Stimulated activated CD4-positive, alpha-beta T cell treated with anti-CD3 and anti-CD28 coated beads, Interleukin-4, amount 100 ng/mL, for 24 hours (primary cell): ENCODE results near the gene COL4A2.
"Not testable (repeated sequence)": the region's sequence is repeated elsewhere in the genome, so short reads cannot be mapped to it uniquely, and the experiment has no call there.

Source experiments
- DNase-seq: peaks from one replicate; pipeline ENCODE4 v3.0.0-alpha.2; 2020

Gene COL4A2

DNA sequence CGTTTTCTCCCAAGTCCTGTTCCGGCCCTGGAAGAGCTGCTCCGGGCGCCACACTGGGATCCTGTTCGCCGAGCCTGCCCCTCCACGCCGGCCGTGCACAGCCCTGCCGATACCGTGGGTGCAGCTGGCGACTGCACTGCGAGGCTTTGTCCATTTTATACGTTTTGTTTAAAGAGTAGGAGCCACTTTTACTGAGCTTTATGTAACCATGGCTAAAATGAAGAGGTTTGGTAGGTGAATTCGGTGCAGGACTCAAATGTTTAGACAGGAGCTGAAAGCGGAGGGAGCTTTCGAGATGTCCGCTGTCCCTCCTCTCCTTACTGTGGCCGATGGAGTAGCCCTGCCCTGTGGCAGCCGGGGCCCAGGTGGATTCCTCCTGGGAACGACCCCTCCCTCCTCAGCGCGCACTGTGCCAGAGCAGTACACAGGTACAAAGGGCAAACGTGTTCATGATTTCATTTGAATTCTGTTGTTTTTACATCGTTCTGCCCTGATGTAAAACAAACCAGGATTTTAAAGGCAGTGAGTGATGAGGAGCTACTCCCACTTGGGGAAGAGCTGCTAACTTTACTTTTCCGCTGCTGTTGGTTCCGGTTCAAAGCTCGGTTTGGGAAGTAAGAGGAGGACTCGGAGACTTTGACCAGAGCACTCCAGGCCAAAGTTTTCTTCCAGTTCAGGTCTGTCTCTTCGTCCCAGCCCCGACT lies 1.7 kb downstream of the COL4A2 start:
- DNase-seq, result no peak

DNA sequence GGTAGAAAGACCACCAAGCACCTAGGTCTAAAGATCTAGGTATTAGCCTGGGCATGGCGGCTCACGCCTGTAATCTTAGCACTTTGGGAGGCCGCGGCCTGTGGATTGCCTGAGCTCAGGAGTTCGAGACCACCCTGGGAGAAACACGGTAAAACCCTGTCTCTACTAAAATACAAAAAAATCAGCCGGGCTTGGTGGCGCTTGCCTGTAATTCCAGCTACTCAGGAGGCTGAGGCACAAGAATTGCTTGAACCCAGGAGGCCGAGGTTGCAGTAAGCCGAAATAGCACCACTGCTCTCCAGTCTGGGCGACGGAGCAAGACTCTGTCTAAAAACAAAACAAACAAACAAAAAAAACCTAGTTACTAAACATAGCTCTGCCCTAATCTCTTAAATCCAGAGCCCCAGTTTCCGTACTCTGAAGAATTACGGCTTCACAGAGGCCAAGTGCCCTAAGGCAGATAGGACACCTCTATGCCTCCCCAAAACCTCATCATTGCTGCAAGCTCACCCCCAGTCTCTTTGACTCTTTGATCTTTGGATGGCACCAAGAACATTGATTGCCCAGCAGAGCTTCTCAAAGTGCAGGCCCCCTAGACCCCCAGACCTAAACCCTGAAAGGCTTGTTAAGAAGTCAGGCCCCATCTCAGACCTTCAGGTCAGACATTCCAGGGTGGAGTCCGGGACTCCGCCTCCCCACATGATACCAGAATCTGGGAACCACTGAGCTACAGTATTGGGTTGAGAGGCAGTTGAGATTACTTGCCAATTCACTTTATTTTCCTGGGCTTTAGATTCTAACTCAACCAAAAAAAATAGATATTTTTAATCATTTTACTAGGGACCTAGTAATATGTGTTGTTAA lies 2.8 kb downstream of the COL4A2 start:
- DNase-seq, result no peak

DNA sequence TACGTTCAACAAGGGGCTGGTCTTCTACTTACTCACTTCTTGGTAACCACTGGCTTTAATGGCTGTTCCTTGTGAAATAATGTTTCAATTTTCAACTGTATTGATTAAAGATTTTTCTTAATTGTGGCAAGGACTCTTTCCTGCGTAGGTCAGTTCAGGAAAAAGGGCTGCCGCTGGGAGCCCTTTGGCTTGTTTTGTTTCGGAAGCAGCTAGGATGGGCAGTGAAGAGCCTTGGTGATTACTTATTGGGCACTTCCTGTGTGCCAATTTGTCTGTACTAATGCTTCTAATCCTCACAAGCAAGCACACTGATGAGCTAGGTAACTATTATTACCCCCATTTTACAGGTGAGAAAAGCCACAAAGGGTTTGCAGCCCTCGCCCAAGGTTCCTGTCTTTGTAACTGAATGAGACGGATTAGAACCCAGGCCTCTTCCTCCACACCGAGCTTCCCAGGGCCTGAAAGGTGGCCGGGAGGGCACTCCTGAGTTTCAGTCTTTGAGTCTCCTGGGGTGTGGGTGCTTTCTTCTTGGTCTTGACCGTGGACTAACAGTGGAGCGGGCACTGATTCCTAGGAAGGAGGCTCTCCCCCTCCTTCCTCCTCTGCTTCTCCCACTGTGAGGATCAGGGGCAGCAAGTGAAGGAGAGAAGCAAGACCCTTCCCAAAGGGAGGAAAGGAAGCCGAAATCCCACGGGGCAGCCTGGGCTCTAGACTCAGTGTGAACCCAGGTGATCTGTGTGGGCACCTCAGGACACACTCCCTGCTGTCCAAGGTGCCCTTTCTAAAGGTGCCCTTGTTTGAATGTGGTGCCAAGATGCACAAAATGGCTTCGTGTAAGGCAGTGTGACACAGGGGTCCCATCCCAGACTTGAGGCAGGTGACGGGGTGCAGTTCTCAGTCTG lies 3.7 kb downstream of the COL4A2 start:
- DNase-seq, result no peak

DNA sequence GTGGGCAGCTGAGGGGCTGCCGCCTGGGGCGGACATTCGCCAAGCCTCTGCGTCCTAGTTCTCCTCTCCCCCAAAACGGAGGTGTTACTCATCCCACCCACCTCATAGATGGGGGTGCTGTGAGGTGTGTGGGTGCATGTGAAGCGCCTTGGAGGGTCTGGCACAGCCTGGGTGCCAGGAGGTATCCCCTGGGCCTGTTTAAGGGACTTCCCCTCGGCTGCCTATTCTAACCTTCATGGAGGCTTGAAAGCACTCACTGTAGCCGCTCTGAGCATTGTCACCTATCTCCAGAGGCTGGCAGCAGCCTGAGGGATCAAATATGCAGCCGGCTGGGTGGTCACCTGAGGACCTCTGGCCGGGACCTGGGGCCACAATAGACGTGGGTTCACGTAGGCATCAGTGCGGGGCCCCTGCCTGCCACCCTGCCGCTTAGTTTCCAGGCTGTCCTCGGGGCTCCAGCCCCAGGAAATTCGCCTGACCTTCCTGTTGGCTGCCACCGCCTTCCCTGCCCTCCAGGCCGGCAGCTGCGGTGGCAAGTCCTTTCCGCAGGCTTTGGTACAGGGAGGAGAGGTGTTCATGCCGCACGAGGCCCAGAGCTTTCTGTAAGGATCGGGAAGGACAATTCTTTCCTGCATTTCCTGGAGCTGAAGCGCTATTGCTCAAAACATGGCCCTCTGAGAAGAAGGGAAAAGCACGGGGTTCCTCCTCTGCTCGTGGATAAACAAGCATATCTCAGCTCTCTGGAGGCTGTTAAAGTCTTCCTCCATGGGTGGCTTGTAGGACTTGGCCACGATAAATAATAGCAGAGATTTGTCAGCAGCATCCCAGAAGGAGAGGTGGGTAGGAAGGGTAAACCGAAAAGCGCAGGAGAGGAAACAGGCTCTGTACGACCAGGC lies 4.6 kb downstream of the COL4A2 start:
- DNase-seq, result no peak

DNA sequence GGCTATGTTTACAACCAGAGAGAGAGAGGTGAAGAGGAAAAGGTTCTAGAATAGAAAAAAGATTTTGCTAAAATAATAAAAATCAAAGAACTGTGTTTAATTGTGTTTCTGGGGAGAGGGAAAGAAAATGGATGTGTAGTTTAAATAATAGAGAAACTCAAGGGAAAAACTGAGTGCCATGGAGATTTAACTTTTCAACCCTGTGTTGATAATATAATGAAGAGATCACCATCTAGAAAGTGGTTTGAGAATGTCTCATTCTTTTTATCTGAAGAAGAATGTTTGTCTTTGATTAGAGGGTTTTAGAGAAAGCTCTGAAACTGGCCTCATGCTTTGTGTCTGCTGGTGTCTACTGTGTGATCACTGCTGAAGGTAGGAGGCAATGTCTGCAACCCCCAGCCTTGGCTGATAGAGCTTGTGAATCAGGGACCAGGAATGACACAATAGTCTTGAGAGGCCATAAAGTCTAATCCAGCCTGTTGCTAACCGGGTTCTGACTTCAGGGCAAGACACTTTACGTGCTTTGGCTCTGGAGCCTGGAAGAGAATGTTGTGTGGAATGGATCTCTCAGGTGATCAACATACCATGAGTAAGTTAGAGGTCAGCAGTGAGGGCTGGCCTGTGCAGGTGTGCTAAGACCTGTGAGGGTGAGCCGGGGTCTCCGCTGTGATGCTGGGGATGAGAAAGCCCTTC lies 5.4 kb downstream of the COL4A2 start:
- DNase-seq, result no peak

DNA sequence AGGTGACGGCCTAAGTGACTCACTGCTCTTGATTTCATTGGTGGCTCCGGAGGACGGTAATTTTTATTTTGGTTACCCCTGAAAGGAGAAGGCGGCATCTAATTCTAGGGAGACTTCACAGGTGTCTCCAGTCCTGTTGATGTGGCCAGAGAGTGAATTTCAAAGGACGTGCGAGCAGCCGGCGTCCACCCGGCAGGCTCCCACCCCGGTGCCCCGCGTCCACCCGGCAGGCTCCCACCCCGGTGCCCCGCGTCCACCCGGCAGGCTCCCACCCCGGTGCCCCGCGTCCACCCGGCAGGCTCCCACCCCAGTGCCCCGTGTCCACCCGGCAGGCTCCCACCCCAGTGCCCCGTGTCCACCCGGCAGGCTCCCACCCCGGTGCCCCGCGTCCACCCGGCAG lies 6.2 kb downstream of the COL4A2 start:
- DNase-seq, result not testable (repeated sequence)

DNA sequence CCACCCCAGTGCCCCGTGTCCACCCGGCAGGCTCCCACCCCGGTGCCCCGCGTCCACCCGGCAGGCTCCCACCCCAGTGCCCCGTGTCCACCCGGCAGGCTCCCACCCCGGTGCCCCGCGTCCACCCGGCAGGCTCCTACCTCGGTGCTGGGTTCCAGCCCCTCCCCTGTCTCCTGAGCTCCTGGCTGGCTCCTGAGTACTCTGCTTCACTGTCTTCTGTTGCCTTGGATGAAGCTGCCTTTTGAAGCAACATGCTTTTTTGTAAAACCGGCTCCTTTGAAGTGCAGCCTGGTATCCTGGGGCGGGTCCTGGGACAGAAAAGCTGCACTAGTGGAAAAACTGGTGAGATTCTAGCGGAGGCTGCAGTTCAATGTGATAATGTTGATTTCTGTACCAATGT lies 6.6 kb downstream of the COL4A2 start:
- not testable (repeated sequence) for DNase-seq

DNA sequence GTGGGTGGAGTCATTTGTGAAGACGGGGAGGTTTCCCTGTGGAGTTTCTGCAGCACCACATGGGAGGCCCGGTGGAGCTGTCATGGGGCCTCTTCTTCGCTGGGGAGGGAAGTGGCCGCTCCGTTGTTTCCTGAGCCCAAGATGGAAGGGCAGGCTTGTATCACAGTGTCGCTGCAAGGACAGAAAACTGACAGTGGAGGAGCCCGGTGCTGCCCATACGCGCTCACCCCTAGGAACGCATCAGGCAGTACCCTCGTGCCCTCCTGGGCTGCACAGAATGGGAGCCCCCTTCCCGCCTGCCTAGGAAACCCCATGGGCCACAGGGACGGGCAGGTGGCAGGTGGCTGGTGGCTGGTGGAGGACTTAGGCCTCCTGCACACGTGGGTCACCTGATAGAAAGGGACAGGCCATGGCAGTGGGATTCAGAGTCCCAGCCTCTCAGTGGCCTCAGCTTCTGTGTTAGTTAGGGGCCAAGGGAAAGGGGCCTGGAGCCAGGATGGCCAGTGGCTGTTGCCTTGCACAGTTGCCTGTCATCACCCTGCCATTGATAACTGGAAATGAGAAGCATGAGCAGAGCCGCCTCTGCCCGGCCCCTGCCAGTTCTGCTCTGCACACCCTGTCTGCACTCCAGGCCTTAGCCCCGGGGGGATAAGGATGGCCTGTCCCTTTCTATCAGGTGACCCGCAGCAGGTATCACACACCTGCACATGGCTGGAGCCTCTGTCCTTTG lies 7.6 kb downstream of the COL4A2 start:
- no peak for DNase-seq

DNA sequence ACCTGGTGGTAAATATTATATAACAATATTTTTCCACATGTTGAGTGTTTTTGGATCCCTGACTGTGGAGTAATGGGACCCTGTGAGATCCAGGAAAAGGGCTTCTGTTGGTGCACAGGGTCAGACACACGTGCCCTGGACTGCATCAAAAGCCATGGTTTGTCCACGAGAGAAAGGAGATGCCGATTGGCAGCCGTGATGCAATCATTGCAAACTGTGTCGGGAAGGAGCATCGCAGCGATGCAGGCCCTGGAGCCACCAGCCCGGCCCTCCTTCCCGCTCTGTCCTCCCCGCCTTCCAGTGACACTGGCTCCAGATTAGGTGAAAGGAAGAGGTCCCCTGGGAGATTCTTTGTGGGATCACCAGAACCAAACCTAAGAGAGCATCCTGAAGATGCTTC lies 9.1 kb downstream of the COL4A2 start:
- no peak for DNase-seq

DNA sequence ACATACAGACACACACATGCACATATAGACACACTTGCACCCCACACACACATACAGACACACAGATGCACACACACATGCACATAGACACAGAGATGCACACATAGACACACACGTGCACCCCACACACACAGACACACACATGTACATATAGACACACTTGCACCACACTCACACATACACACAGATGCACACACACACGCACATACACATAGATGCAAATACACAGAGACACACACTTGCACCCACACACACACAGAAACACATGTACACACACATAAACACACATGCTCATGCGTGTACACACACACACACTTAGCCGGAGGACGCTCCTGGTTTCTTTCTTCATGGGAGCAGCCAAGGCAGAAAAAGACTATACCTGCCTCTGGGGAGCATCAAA lies 10.0 kb downstream of the COL4A2 start:
- DNase-seq, result no peak

DNA sequence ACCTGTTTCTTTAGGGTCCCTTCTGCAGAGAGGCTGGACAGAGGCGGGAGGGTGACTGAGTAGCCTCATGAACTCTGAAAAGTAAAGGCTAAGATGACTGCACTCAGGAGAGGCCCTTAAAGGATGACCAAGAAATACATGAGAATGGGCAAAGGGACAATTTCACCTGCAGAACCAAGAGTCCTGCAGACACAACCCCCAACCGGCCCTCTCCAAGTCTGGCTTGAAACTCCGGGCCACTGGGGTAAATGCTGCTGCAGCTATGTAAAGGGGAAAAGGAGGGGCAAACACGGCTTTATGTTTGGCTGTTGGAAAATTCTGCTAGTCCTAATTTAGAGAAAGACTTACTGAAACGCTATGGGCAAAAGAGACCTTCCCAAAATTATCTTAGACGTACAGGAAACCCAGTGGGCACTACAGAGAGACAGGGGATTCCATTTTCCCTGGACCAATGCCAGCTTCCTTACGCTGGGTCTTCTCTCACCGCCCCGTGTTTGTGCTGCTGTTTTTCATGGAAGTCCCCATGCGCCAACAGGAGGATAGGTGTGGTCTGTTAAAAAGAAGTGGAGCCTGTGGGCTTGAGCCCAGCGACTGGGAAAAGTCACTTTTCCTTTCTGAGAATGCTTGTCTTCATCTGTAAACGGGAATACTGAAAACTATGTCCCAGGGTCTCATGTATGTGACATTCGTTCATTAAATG lies 10.6 kb downstream of the COL4A2 start:
- no peak for DNase-seq

DNA sequence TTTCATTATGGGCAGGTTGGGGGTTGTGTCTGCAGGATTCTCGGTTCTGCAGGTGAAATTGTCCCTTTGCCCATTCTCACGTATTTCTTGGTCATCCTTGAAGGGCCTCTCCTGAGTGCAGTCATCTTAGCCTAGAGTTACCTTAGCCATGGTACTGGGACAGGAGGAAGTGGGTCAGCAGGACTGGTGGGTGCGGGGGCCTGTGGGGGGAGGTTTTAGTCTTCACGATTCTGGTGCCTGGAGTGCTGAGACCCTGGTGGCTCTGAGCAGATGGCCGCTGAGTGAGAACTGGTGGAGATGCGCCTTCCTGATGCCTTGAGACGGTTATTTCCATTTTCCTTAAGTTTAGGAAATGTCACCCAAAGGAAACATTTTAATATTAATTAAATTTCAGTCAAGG lies 11.8 kb downstream of the COL4A2 start:
- no peak for DNase-seq

DNA sequence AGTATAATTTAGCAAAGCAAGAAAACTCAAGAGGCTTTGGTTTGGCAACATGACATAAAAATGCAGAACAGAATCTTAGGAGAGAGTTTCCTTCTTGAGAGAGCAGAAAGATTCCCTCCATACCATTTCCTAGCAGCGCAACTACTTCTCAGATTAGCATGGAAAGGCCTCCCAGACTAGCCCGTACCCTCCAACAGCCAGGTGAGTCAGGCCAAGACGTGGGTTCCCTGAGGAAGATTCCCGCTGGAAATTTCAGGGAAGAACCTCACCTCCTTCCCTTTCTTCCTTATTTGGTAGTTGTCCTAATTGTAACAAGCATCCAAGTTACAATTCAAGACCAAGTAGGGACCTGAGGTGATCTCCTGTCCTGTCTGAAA lies 12.3 kb downstream of the COL4A2 start:
- DNase-seq, result no peak

DNA sequence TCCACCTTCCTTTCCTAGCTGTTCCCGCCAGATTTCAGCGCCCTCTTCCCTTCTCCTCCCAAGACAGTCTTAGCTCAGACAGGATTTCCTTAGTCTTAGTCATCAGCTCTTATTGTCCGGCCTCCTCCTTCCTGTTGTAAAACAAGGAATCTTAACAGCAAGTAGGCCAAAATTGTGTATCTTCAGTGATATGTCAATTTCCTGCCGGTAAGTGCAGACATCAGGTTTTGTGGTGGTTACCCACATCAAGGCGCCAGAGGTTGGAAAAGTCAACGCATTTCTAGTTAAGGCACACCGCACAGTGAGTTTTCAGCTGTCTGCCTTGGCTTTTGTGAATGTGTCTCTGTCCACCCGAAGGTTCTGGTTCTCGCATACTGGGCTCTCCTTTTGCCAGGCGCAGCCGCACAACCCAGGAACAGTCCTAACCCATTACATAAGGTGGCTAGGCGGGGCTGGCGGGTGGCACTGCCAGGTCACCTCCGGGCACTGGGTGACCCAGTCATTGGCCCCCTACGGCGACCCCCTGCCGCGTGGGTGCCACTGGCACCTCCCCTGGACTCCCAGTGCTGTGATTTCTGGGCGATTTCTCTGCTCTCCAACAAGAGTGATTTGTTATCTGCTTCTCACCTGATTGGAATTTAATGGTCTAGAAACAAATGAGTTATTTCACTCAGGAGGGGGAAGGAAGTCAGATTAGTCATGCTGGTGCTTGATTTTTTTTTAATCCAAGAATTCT lies 12.9 kb downstream of the COL4A2 start:
- DNase-seq, result peak; percentile 6

DNA sequence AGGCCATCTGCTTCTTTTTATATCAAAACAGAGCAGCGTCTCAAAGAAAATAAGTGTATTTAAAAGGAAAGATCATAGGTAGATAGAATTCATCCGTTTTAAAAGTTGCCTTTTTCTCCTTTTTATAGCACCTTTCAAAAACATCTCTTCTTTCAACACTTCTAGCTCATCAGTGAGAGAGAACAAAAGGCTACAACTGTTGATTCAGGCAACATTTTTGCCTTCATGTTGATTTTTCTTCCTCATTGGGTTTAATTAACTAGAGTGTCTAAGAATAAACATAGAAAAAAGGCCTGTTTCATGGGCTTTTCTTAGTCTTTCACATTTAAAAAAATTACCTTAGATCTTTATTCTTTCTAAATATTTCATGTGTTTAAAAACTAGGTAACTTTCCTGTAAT lies 13.6 kb downstream of the COL4A2 start:
- DNase-seq, result no peak

DNA sequence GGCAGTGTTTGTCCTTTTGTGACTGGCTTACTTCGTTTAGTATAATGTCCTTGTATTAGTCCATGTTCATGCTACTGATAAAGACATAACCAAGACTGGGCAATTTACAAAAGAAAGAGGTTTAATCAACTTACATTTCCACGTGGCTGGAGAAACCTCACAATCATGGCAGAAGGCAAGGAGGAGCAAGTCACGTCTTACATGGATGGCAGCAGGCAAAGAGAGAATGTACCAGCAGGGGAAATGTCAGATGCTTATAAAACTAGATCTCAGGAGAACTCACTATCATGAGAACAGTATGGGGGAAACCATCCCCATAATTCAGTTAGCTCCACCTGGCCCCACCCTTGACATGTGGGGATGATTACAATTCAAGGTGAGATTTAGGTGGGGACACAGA lies 14.5 kb downstream of the COL4A2 start:
- DNase-seq, result not testable (repeated sequence)

DNA sequence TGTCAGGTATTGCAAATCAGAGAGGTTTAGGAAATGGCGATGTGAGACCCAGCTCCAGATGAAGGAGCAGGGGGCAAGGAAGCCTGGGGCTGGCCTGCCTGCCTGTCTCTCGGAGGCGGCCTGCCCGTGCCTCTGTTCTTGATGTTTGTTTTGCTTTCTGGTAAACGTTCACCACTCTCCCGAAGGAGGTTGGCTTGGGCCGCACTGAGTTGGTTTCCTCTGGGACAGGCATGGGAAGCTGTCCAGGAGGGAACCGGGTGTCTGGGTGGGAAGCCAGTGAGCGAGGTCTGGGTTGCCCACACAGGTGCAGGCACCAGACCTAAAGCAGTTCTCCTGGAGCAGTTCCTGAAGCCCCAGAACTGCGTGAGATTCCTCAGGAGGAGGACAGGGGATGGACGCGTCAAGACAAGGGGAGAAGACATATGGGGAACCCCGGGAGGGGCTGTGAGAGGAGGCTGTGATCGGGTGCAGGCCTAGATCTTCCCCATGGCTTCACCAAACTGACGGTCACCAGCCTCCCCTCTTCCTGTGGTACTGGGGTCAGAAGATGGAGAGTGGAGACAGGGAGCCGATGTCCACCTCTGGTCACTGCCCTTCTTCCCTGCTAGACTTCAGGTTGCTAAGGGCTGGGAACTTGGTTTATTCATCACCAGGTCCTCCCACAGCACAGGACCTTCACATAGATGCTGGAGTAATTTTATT lies 15.2 kb downstream of the COL4A2 start:
- no peak for DNase-seq

DNA sequence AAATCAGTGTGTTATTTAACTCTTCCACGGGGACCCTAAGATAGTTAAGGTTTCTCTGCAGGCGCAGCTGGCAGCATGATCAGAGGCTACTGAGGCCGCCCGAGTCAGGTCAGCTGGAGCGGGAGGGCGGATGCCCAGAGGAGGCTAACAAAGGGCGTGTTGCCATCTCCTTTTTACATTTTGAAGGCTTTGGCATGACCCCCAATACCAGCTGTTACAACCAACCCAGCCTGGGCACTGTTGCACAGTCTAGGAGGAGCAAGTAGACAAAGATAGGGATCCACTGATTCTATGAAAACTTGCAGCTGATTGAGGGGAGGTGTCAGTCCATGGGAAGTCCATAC lies 15.7 kb downstream of the COL4A2 start:
- no peak for DNase-seq
